Measurements from ENCODE around the gene FAM204A.

The FAM204A gene

DNA sequence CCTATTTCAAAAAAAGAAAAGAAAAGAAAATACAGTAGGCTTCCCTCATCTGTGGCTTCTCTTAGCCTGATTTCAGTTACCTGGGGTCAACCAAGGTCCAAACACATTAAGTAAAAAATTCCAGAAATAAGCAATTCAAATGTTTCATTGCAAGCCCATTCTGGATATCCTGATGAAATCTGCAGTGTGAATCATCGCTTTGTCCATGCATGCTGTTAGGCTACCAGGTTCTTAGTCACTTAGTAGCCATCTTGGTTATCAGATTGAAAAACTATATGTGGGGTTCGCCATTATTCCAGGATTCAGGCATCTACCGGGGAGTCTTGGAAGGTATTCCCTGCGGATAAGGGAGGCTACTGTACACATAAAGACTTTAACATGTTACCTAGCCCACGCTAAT lies 991 bp upstream of the FAM204A start:
- Histone ChIP-seq H3K4me2 (ENCODE audit: low read depth, low read length) (no peak overlapping the region), H3F3A (ENCODE audit: insufficient read depth, low read length) (no peaks in the 10 kb centered on the region), H2AFZ (ENCODE audit: low read length) (no peak overlapping the region), H3K4me1 (ENCODE audit: low read length) (peaks cover 11% of the 10 kb centered on the region), H4K20me1 (ENCODE audit: insufficient read depth, low read length) (no peaks in the 10 kb centered on the region), H3K27me3 (replicated peaks; ENCODE audit: insufficient read depth, low read length) (no peaks in the 10 kb centered on the region), H3K27ac (ENCODE audit: low read length) (no peak overlapping the region), H3K9me3 (replicated peaks; ENCODE audit: insufficient read depth, low read length) (no peaks in the 10 kb centered on the region), H3K79me2 (ENCODE audit: low read length) (peaks cover 41% of the 10 kb centered on the region), H3K4me3 (ENCODE audit: low read length) (no peak overlapping the region), H3K36me3 (replicated peaks; ENCODE audit: insufficient read depth, low read length) (no peaks in the 10 kb centered on the region), H3K9ac (ENCODE audit: low read length) (no peak overlapping the region), H3K9me2 (replicated peaks; ENCODE audit: insufficient read depth, low read length) (no peaks in the 10 kb centered on the region)
- no peak for TF ChIP-seq EZH2phosphoT487 (IDR thresholded peaks at IDR 0.05; ENCODE audit: low read length)
- TF ChIP-seq, protein P1, sequence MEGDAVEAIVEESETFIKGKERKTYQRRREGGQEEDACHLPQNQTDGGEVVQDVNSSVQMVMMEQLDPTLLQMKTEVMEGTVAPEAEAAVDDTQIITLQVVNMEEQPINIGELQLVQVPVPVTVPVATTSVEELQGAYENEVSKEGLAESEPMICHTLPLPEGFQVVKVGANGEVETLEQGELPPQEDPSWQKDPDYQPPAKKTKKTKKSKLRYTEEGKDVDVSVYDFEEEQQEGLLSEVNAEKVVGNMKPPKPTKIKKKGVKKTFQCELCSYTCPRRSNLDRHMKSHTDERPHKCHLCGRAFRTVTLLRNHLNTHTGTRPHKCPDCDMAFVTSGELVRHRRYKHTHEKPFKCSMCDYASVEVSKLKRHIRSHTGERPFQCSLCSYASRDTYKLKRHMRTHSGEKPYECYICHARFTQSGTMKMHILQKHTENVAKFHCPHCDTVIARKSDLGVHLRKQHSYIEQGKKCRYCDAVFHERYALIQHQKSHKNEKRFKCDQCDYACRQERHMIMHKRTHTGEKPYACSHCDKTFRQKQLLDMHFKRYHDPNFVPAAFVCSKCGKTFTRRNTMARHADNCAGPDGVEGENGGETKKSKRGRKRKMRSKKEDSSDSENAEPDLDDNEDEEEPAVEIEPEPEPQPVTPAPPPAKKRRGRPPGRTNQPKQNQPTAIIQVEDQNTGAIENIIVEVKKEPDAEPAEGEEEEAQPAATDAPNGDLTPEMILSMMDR (IDR thresholded peaks at IDR 0.05; ENCODE audit: low read length), result no peak
- no peak for TF ChIP-seq EZH2 (optimal IDR thresholded peaks at IDR 0.05; ENCODE audit: low read depth, low read length)
- no peak for DNase-seq

DNA sequence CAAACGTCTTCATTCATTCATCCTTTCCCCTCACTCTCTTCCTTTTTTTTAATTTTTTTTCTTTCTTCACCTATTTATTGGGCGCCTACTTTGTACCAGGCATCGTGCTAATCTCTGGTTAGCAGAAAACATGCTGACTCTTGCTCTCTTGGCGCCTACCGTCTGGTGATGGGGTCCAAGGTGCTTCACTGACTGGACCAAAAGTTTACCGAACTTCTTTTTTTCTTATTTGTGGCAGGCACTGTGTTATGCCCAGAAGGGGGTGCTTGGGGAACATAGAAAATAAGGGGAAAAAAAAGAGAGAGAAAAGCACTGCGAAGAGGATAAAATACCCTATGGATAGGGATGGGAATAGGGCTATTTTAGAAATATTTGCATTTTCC lies 505 bp upstream of the FAM204A start:
- Histone ChIP-seq H3K36me3 (replicated peaks; ENCODE audit: insufficient read depth, low read length) (no peaks in the 10 kb centered on the region), H3K4me1 (ENCODE audit: low read length) (peaks cover 11% of the 10 kb centered on the region), H3F3A (ENCODE audit: insufficient read depth, low read length) (no peaks in the 10 kb centered on the region), H3K4me3 (ENCODE audit: low read length) (peak overlapping the region; percentile 85), H3K9me2 (replicated peaks; ENCODE audit: insufficient read depth, low read length) (no peaks in the 10 kb centered on the region), H3K9ac (ENCODE audit: low read length) (peak overlapping the region; percentile 88; the same call in 1 of the 2 replicates), H3K27ac (ENCODE audit: low read length) (no peak overlapping the region; the same call in 1 of the 2 replicates), H4K20me1 (ENCODE audit: insufficient read depth, low read length) (no peaks in the 10 kb centered on the region), H2AFZ (ENCODE audit: low read length) (peak overlapping the region; percentile 81), H3K4me2 (ENCODE audit: low read depth, low read length) (peak overlapping the region; percentile 77), H3K79me2 (ENCODE audit: low read length) (peaks cover 45% of the 10 kb centered on the region), H3K9me3 (replicated peaks; ENCODE audit: insufficient read depth, low read length) (no peaks in the 10 kb centered on the region), H3K27me3 (replicated peaks; ENCODE audit: insufficient read depth, low read length) (no peaks in the 10 kb centered on the region)
- TF ChIP-seq EZH2phosphoT487 (IDR thresholded peaks at IDR 0.05; ENCODE audit: low read length) (no peak), EZH2 (optimal IDR thresholded peaks at IDR 0.05; ENCODE audit: low read depth, low read length) (no peak)
- TF ChIP-seq, protein P1 (IDR thresholded peaks at IDR 0.05; ENCODE audit: low read length), result no peak
- no peak for DNase-seq

DNA sequence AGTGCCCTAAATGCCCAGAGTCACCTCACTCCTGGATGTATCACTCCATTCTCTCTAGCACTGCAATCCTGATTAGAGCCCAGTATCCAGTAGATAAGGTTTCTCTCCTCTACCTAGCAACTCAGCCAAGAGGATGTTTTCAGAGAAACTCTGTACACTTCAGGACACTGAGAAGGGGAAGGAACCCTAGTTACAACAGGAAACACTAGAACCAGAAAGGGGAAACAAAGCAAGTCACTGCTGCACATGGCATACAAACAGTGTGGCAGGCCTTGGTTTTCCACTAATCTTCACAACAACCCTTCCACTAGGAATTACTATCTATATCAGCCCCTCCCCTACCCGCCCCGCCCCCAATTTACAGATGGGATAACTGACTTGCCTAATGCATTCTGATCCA lies 1.6 kb downstream of the FAM204A start:
- no peaks in the 10 kb centered on the region for H4K20me1 ChIP-seq (ENCODE audit: insufficient read depth, low read length)
- no peak overlapping the region for H3K4me3 ChIP-seq (ENCODE audit: low read length)
- no peaks in the 10 kb centered on the region for H3K27me3 ChIP-seq (replicated peaks; ENCODE audit: insufficient read depth, low read length)
- no peak for DNase-seq
- no peak overlapping the region for H3K27ac ChIP-seq (ENCODE audit: low read length)
- TF ChIP-seq, protein P1 (IDR thresholded peaks at IDR 0.05; ENCODE audit: low read length), result no peak
- TF ChIP-seq EZH2phosphoT487 (IDR thresholded peaks at IDR 0.05; ENCODE audit: low read length) (no peak), EZH2 (optimal IDR thresholded peaks at IDR 0.05; ENCODE audit: low read depth, low read length) (no peak)
- H3K9me2 ChIP-seq (replicated peaks; ENCODE audit: insufficient read depth, low read length), result no peaks in the 10 kb centered on the region
- H3K4me1 ChIP-seq (ENCODE audit: low read length), result peaks cover 11% of the 10 kb centered on the region
- H3F3A ChIP-seq (ENCODE audit: insufficient read depth, low read length), result no peaks in the 10 kb centered on the region
- no peak overlapping the region for H2AFZ ChIP-seq (ENCODE audit: low read length)
- peaks cover 51% of the 10 kb centered on the region for H3K79me2 ChIP-seq (ENCODE audit: low read length)
- no peaks in the 10 kb centered on the region for H3K9me3 ChIP-seq (replicated peaks; ENCODE audit: insufficient read depth, low read length)
- 0 out of 2 replicates have a peak, but pooled peaks cover 8% of the 10 kb centered on the region for H3K36me3 ChIP-seq (replicated peaks; ENCODE audit: insufficient read depth, low read length)
- H3K4me2 ChIP-seq (ENCODE audit: low read depth, low read length), result peak overlapping the region; percentile 82; the same call in 1 of the 2 replicates
- no peak overlapping the region for H3K9ac ChIP-seq (ENCODE audit: low read length)

Data from MM.1S (cell line).